Measurements from ENCODE around the gene ASPG. TPM values are rescaled to one million over a fixed set of nuclear protein-coding genes. Genes with fewer than 3 reads are reported as not detected.

ASPG gene
- total RNA-seq, 1 experiment from 2014 or later = 0.22 TPM

DNA sequence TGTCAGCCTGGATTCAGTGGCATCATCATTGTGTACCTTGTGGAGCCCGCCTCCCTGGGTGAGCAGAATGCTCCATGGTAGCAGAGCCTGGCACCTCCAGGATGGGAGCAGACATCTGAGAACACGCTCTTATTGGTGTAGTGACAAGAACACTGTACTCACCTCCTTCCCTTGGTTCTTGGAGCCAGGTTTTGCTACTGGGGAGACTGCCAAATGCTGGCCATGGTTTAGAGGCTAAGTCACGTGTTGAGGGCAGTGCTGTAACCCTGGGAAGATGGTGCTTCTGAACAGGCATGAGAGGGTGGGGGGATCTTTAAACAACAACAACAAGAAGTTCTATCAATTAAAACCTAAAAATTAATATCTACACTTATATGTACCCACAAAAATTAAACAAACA lies 47.6 kb upstream of the ASPG start:
- Histone ChIP-seq H3K27ac (ENCODE audit: low read length) (no peak overlapping the region), H3K4me2 (ENCODE audit: low read length) (no peak overlapping the region), H3K36me3 (ENCODE audit: low read depth, low read length) (no peaks in the 10 kb centered on the region), H2AFZ (ENCODE audit: low read length) (no peak overlapping the region), H3K9ac (ENCODE audit: low read length) (no peak overlapping the region), H3K9me3 (ENCODE audit: low read length) (no peaks in the 10 kb centered on the region), H3K4me1 (ENCODE audit: insufficient read depth, low read length) (no peaks in the 10 kb centered on the region), H3K27me3 (ENCODE audit: low read length) (no peaks in the 10 kb centered on the region), H3K9me2 (replicated peaks; ENCODE audit: low read length) (no peaks in the 10 kb centered on the region), H3K79me2 (ENCODE audit: low read length) (no peaks in the 10 kb centered on the region), H3K4me3 (ENCODE audit: low read length) (no peak overlapping the region), H4K20me1 (ENCODE audit: low read length) (no peaks in the 10 kb centered on the region), H3F3A (ENCODE audit: low read length, unreplicated experiment) (no peaks in the 10 kb centered on the region)
- CTCF ChIA-PET = no interaction called here
- POLR2A ChIA-PET (ENCODE audit: unreplicated experiment) = no interaction called here
- TF ChIP-seq EZH2phosphoT487 (IDR thresholded peaks at IDR 0.05; ENCODE audit: borderline replicate concordance, low read length) = no peak
- TF ChIP-seq, protein P1, sequence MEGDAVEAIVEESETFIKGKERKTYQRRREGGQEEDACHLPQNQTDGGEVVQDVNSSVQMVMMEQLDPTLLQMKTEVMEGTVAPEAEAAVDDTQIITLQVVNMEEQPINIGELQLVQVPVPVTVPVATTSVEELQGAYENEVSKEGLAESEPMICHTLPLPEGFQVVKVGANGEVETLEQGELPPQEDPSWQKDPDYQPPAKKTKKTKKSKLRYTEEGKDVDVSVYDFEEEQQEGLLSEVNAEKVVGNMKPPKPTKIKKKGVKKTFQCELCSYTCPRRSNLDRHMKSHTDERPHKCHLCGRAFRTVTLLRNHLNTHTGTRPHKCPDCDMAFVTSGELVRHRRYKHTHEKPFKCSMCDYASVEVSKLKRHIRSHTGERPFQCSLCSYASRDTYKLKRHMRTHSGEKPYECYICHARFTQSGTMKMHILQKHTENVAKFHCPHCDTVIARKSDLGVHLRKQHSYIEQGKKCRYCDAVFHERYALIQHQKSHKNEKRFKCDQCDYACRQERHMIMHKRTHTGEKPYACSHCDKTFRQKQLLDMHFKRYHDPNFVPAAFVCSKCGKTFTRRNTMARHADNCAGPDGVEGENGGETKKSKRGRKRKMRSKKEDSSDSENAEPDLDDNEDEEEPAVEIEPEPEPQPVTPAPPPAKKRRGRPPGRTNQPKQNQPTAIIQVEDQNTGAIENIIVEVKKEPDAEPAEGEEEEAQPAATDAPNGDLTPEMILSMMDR (conservative IDR thresholded peaks at IDR 0.05; ENCODE audit: low read depth, low read length) = no peak
- TF ChIP-seq EZH2 (IDR thresholded peaks at IDR 0.05; ENCODE audit: low read length, unreplicated experiment) = no peak
- no TSS peak for BruUV-seq (replicated peaks)
- DNase-seq (no peak), ATAC-seq (no peak)
- intact Hi-C loops (cut with micrococcal nuclease) = no loop called here

DNA sequence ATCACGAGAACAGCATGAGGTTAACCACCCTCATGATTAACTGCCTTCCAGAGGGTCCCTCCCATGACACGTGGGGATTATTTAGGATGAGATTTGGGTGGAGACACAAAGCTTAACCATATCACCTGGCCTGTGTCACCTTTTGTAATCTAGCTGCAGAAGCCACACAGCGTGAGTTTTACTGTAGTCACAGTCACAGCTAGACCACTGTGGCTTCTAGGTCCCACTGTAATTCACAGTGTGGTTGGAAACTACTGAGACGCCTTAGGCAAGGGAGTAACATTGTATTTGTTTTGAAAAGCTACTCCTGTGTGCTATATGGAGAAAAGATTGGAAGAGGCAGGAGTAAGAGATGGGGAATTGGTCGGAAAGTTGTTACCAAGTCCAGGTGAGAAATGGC lies 46.3 kb upstream of the ASPG start:
- Histone ChIP-seq H3K4me2 (ENCODE audit: low read length) (no peak overlapping the region), H4K20me1 (ENCODE audit: low read length) (no peaks in the 10 kb centered on the region), H2AFZ (ENCODE audit: low read length) (no peak overlapping the region), H3K9me2 (replicated peaks; ENCODE audit: low read length) (no peaks in the 10 kb centered on the region), H3K9me3 (ENCODE audit: low read length) (no peaks in the 10 kb centered on the region), H3K4me3 (ENCODE audit: low read length) (no peak overlapping the region), H3K79me2 (ENCODE audit: low read length) (no peaks in the 10 kb centered on the region), H3K27me3 (ENCODE audit: low read length) (no peaks in the 10 kb centered on the region), H3K27ac (ENCODE audit: low read length) (no peak overlapping the region), H3K36me3 (ENCODE audit: low read depth, low read length) (no peaks in the 10 kb centered on the region), H3K4me1 (ENCODE audit: insufficient read depth, low read length) (peaks cover 10% of the 10 kb centered on the region), H3F3A (ENCODE audit: low read length, unreplicated experiment) (no peaks in the 10 kb centered on the region), H3K9ac (ENCODE audit: low read length) (no peak overlapping the region)
- CTCF ChIA-PET = interaction anchor here (0.7 kb wide), 1 partner anchor 286 kb away, joined by 3 read pairs; no protein-coding TSS in a partner anchor
- POLR2A ChIA-PET (ENCODE audit: unreplicated experiment) = no interaction called here
- no TSS peak for BruUV-seq (replicated peaks)
- intact Hi-C loops (cut with micrococcal nuclease) = no loop called here
- DNase-seq (no peak), ATAC-seq (no peak)
- TF ChIP-seq, protein P1 (conservative IDR thresholded peaks at IDR 0.05; ENCODE audit: low read depth, low read length) = no peak
- TF ChIP-seq EZH2phosphoT487 (IDR thresholded peaks at IDR 0.05; ENCODE audit: borderline replicate concordance, low read length) (no peak), EZH2 (IDR thresholded peaks at IDR 0.05; ENCODE audit: low read length, unreplicated experiment) (no peak)

DNA sequence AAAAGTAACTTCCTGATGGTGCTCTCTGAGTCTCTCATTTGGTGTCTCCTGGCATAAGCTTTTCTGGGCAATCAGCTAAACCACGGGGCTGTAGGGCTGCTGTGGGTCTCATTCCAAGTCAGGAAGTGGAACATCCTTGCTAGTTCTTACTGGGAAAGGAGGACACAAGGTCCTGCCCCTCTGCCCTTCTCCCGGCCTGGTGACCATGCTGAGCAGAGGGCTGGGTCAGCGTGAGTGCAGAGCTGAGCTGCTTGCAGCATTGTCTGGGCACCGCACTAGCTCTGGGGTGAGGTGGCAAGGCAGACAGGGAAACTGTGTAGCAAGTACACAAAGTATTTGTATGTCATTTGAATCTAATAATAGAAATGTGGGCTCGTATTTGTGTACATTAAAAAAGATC lies 45.0 kb upstream of the ASPG start:
- intact Hi-C loops (cut with micrococcal nuclease) = loop anchor here (5.0 kb wide), 1 partner anchor 43 kb away; no protein-coding TSS in a partner anchor
- Histone ChIP-seq H3F3A (ENCODE audit: low read length, unreplicated experiment) (no peaks in the 10 kb centered on the region), H3K4me1 (ENCODE audit: insufficient read depth, low read length) (peaks cover 15% of the 10 kb centered on the region), H2AFZ (ENCODE audit: low read length) (no peak overlapping the region), H3K4me2 (ENCODE audit: low read length) (no peak overlapping the region), H3K9ac (ENCODE audit: low read length) (no peak overlapping the region), H3K9me3 (ENCODE audit: low read length) (no peaks in the 10 kb centered on the region), H3K27ac (ENCODE audit: low read length) (no peak overlapping the region), H4K20me1 (ENCODE audit: low read length) (no peaks in the 10 kb centered on the region), H3K27me3 (ENCODE audit: low read length) (no peaks in the 10 kb centered on the region), H3K36me3 (ENCODE audit: low read depth, low read length) (no peaks in the 10 kb centered on the region), H3K79me2 (ENCODE audit: low read length) (no peaks in the 10 kb centered on the region), H3K9me2 (replicated peaks; ENCODE audit: low read length) (no peaks in the 10 kb centered on the region), H3K4me3 (ENCODE audit: low read length) (no peak overlapping the region)
- POLR2A ChIA-PET (ENCODE audit: unreplicated experiment) = no interaction called here
- no peak for DNase-seq
- CTCF ChIA-PET = no interaction called here
- ATAC-seq = no peak
- BruUV-seq (replicated peaks) = no TSS peak
- TF ChIP-seq EZH2 (IDR thresholded peaks at IDR 0.05; ENCODE audit: low read length, unreplicated experiment) (no peak), EZH2phosphoT487 (IDR thresholded peaks at IDR 0.05; ENCODE audit: borderline replicate concordance, low read length) (no peak)
- TF ChIP-seq, protein P1 (conservative IDR thresholded peaks at IDR 0.05; ENCODE audit: low read depth, low read length) = no peak

All from PC-3 (cell line).